IPS-18a (cell line): ENCODE measurements around the gene KANSL1L.

Experiments
- H3K27ac ChIP-seq: one replicate; pipeline ENCODE4 v1.5.1; 2013; ENCODE audit warnings: low read length
- H3K27me3 ChIP-seq: one replicate; pipeline ENCODE4 v1.6.1; 2013; ENCODE audit warnings: mild to moderate bottlenecking, low read length; ENCODE audit not compliant: control insufficient read depth, insufficient read depth
- H3K36me3 ChIP-seq: one replicate; pipeline ENCODE4 v1.6.1; 2013; ENCODE audit warnings: low read depth, low read length; ENCODE audit not compliant: control insufficient read depth
- H3K4me1 ChIP-seq: one replicate; pipeline ENCODE4 v1.6.1; 2013; ENCODE audit warnings: low read depth, low read length; ENCODE audit not compliant: control insufficient read depth
- H3K4me3 ChIP-seq: one replicate; pipeline ENCODE4 v1.5.1; 2013; ENCODE audit warnings: low read length
- H3K9ac ChIP-seq: one replicate; pipeline ENCODE4 v1.6.1; 2013; ENCODE audit warnings: mild to moderate bottlenecking, low read length, moderate library complexity
- H3K9me3 ChIP-seq: one replicate; pipeline ENCODE4 v1.6.1; 2013; ENCODE audit warnings: low read depth, low read length; ENCODE audit not compliant: control insufficient read depth

Gene KANSL1L

GRCh38 chr2:209985874-209986273, 185.3 kb downstream of the KANSL1L start:
- Histone ChIP-seq H3K36me3 (no peaks in the 10 kb centered on the region), H3K27me3 (no peaks in the 10 kb centered on the region), H3K27ac (no peak overlapping the region), H3K9ac (no peak overlapping the region), H3K9me3 (no peaks in the 10 kb centered on the region), H3K4me3 (no peak overlapping the region), H3K4me1 (no peaks in the 10 kb centered on the region)

- Histone ChIP-seq H3K4me1 (no peaks in the 10 kb centered on the region), H3K27ac (no peak overlapping the region), H3K4me3 (no peak overlapping the region), H3K9me3 (no peaks in the 10 kb centered on the region), H3K9ac (no peak overlapping the region), H3K36me3 (no peaks in the 10 kb centered on the region), H3K27me3 (no peaks in the 10 kb centered on the region)
Observed at GRCh38 chr2:209984291-209984690, 186.9 kb downstream of the KANSL1L start.

- no peaks in the 10 kb centered on the region for H3K27me3 ChIP-seq
- no peak overlapping the region for H3K4me3 ChIP-seq
- H3K36me3 ChIP-seq = no peaks in the 10 kb centered on the region
- H3K9ac ChIP-seq = no peak overlapping the region
- no peaks in the 10 kb centered on the region for H3K9me3 ChIP-seq
- no peak overlapping the region for H3K27ac ChIP-seq
- no peaks in the 10 kb centered on the region for H3K4me1 ChIP-seq
Observed at GRCh38 chr2:209977386-209978239, 193.6 kb downstream of the KANSL1L start.

GRCh38 chr2:209976698-209977385, 194.4 kb downstream of the KANSL1L start:
- Histone ChIP-seq H3K27ac (no peak overlapping the region), H3K36me3 (no peaks in the 10 kb centered on the region), H3K4me3 (no peak overlapping the region), H3K4me1 (no peaks in the 10 kb centered on the region), H3K27me3 (no peaks in the 10 kb centered on the region), H3K9me3 (no peaks in the 10 kb centered on the region), H3K9ac (no peak overlapping the region)

GRCh38 chr2:209974576-209974975, 196.6 kb downstream of the KANSL1L start:
- Histone ChIP-seq H3K27ac (no peak overlapping the region), H3K9me3 (no peaks in the 10 kb centered on the region), H3K27me3 (no peaks in the 10 kb centered on the region), H3K4me3 (no peak overlapping the region), H3K4me1 (no peaks in the 10 kb centered on the region), H3K36me3 (no peaks in the 10 kb centered on the region), H3K9ac (no peak overlapping the region)

GRCh38 chr2:209973328-209973727, 197.9 kb downstream of the KANSL1L start:
- no peaks in the 10 kb centered on the region for H3K36me3 ChIP-seq
- no peaks in the 10 kb centered on the region for H3K9me3 ChIP-seq
- H3K27me3 ChIP-seq = no peaks in the 10 kb centered on the region
- H3K9ac ChIP-seq = no peak overlapping the region
- H3K27ac ChIP-seq = no peak overlapping the region
- no peaks in the 10 kb centered on the region for H3K4me1 ChIP-seq
- H3K4me3 ChIP-seq = no peak overlapping the region
